Retinal pigment epithelial cell (primary cell): ENCODE measurements around the gene SNX21.
"Not testable (repeated sequence)": the region's sequence is repeated elsewhere in the genome, so short reads cannot be mapped to it uniquely, and the experiment has no call there.

Source experiments
- DNase-seq: peaks from one replicate; pipeline ENCODE4 v3.0.0-alpha.2; 2010; ENCODE audit warnings: low read depth
- H3K4me3 ChIP-seq: 2 replicates; pipeline ENCODE4 v1.5.1; 2011; ENCODE audit warnings: mild to moderate bottlenecking, low read length, control low read depth, moderate library complexity
- CTCF ChIP-seq: conservative IDR thresholded peaks from 2 replicates; pipeline ENCODE4 v1.5.1; 2011; ENCODE audit warnings: low read depth, low read length, control low read depth, inconsistent platforms

The SNX21 gene

GRCh38 chr20:45833030-45833882 is at the start of gene SNX21:
TSS of gene SNX21 (plus strand) at chr20:45833799. CDS start at chr20:45833920, 121 bp downstream.
- TF ChIP-seq CTCF, result no peak
- peak; percentile 38 for DNase-seq
- H3K4me3 ChIP-seq, result peak within 1 kb of the TSS; percentile 65

GRCh38 chr20:45788351-45788750 is 45.2 kb upstream of the SNX21 start:
- no peak for TF ChIP-seq CTCF
- no peak for DNase-seq

GRCh38 chr20:45792317-45793118 is 41.1 kb upstream of the SNX21 start:
- no peak for TF ChIP-seq CTCF
- no peak for DNase-seq

More at GRCh38 chr20:45788351-45788750, 45.2 kb upstream of the SNX21 start:
- no peak overlapping the region for H3K4me3 ChIP-seq

GRCh38 chr20:45796337-45797065 is 37.1 kb upstream of the SNX21 start:
- no peak for TF ChIP-seq CTCF
- no peak overlapping the region for H3K4me3 ChIP-seq
- DNase-seq, result no peak

More at GRCh38 chr20:45792317-45793118, 41.1 kb upstream of the SNX21 start:
- H3K4me3 ChIP-seq, result peak overlapping the region; percentile 86

- not testable (repeated sequence) for DNase-seq, H3K4me3 ChIP-seq
Observed at GRCh38 chr20:45797510-45797909, 36.1 kb upstream of the SNX21 start.

- H3K4me3 ChIP-seq, DNase-seq: not testable (repeated sequence)
Observed at GRCh38 chr20:45797955-45798354, 35.6 kb upstream of the SNX21 start.

- H3K4me3 ChIP-seq, result no peak overlapping the region
- no peak for DNase-seq
- TF ChIP-seq CTCF, result peak; percentile 80
Observed at GRCh38 chr20:45798935-45799642, 34.5 kb upstream of the SNX21 start.
